WTC11 (cell line): Measurements from ENCODE around the gene GRM4. TPM values are rescaled to one million over a fixed set of nuclear protein-coding genes. Genes with fewer than 3 reads are reported as not detected.

Experiments
- ATAC-seq: fragments of 200-7000 bp; cut with Tn5 transposase; 2 replicates; pipeline ENCODE4 v1.10.0; 2021; ENCODE audit warnings: mild to moderate bottlenecking, moderate library complexity
- CTCF ChIA-PET: fragments of 300-600 bp; sonication (Branson Sonifier 250); formaldehyde crosslinking; loops from one replicate; lab custom pipeline; 2021; ENCODE audit warnings: antibody characterized with exemption; lab: Charles Lee
- POLR2A ChIA-PET: fragments of 350-600 bp; sonication (Branson Sonifier 250); formaldehyde crosslinking; loops from one replicate; lab custom pipeline; 2021; ENCODE audit warnings: antibody characterized with exemption; lab: Charles Lee
- DNase-seq: peaks from one replicate; pipeline ENCODE4 v3.0.0; 2021; ENCODE audit warnings: low spot score
- H3K27ac Mint-ChIP-seq: 2 replicates; pipeline ENCODE4 v1.8.0; 2021; ENCODE audit warnings: mixed read lengths
- H3K27me3 Mint-ChIP-seq: 2 replicates; pipeline ENCODE4 v1.8.0; 2021; ENCODE audit warnings: low read depth, mild to moderate bottlenecking, moderate library complexity, mixed read lengths
- H3K36me3 Mint-ChIP-seq: 2 replicates; pipeline ENCODE4 v1.8.0; 2021; ENCODE audit warnings: mixed read lengths
- H3K4me1 Mint-ChIP-seq: 2 replicates; pipeline ENCODE4 v1.8.0; 2022; ENCODE audit warnings: mixed read lengths
- H3K4me3 Mint-ChIP-seq: 2 replicates; pipeline ENCODE4 v1.8.0; 2021; ENCODE audit warnings: mild to moderate bottlenecking, moderate library complexity, mixed read lengths
- H3K9me3 Mint-ChIP-seq: 2 replicates; pipeline ENCODE4 v1.8.0; 2021; ENCODE audit warnings: mixed read lengths
- AFF4 ChIP-seq: sonication (generic); formaldehyde crosslinking; IDR thresholded peaks from 2 replicates; pipeline ENCODE4 v1.8.1; 2023; ENCODE audit warnings: mild to moderate bottlenecking, missing genetic modification reagents, borderline replicate concordance
- AR ChIP-seq: fragments of 250-450 bp; sonication (Bioruptor Pico); IDR thresholded peaks from 2 replicates; pipeline ENCODE4 v1.9.0; 2021; ENCODE audit warnings: mild to moderate bottlenecking
- ATF6 ChIP-seq: sonication (generic); formaldehyde crosslinking; IDR thresholded peaks from 2 replicates; pipeline ENCODE4 v1.8.1; 2023; ENCODE audit warnings: mild to moderate bottlenecking, missing genetic modification reagents
- EMX1 ChIP-seq: fragments of 250-450 bp; sonication (Bioruptor Pico); IDR thresholded peaks from 2 replicates; pipeline ENCODE4 v1.8.0; 2021; ENCODE audit warnings: mild to moderate bottlenecking
- ETV6 ChIP-seq: sonication (generic); formaldehyde crosslinking; IDR thresholded peaks from 2 replicates; pipeline ENCODE4 v1.8.1; 2022; ENCODE audit warnings: mild to moderate bottlenecking, missing genetic modification reagents
- JAZF1 ChIP-seq: fragments of 250-450 bp; sonication (Bioruptor Pico); IDR thresholded peaks from 2 replicates; pipeline ENCODE4 v1.9.0; 2021; ENCODE audit warnings: moderate library complexity, mild to moderate bottlenecking, inconsistent platforms
- KAT7 ChIP-seq: sonication (generic); formaldehyde crosslinking; IDR thresholded peaks from 2 replicates; pipeline ENCODE4 v1.8.1; 2023; ENCODE audit warnings: missing genetic modification reagents, mild to moderate bottlenecking, borderline replicate concordance
- MYBL2 ChIP-seq: sonication (generic); formaldehyde crosslinking; IDR thresholded peaks from 2 replicates; pipeline ENCODE4 v1.8.1; 2023; ENCODE audit warnings: mild to moderate bottlenecking, moderate library complexity, missing genetic modification reagents
- PREB ChIP-seq: sonication (generic); formaldehyde crosslinking; IDR thresholded peaks from 2 replicates; pipeline ENCODE4 v1.8.1; 2022; ENCODE audit warnings: mild to moderate bottlenecking, missing genetic modification reagents, moderate library complexity, borderline replicate concordance
- STAT6 ChIP-seq: sonication (generic); formaldehyde crosslinking; conservative IDR thresholded peaks from 2 replicates; pipeline ENCODE4 v1.8.1; 2023; ENCODE audit warnings: mild to moderate bottlenecking, low read depth, missing genetic modification reagents, moderate library complexity
- USF1 ChIP-seq: sonication (generic); formaldehyde crosslinking; IDR thresholded peaks from 2 replicates; pipeline ENCODE4 v1.8.0; 2022; ENCODE audit warnings: mild to moderate bottlenecking, missing genetic modification reagents
- ZNF232 ChIP-seq: sonication (generic); formaldehyde crosslinking; IDR thresholded peaks from 2 replicates; pipeline ENCODE4 v1.8.0; 2022; ENCODE audit warnings: mild to moderate bottlenecking, missing genetic modification reagents
- ZNF317 ChIP-seq: sonication (generic); formaldehyde crosslinking; IDR thresholded peaks from 2 replicates; pipeline ENCODE4 v1.8.1; 2023; ENCODE audit warnings: low read depth, mild to moderate bottlenecking, moderate library complexity, missing genetic modification reagents, borderline replicate concordance
- ZSCAN18 ChIP-seq: fragments of 250-450 bp; sonication (Bioruptor Pico); IDR thresholded peaks from 2 replicates; pipeline ENCODE4 v2.1.2; 2022; ENCODE audit warnings: mild to moderate bottlenecking, moderate library complexity
- total RNA-seq: library from RNA; stranded (reverse); gene quantifications from 3 replicates; pipeline ENCODE4 v1.2.3, GENCODE V29; 2021

The GRM4 gene
- total RNA-seq, 1 experiment from 2014 or later, result 34.5 TPM

- TF ChIP-seq STAT6 (CRISPR knock-in tag) (no peak), ATF6 (CRISPR knock-in tag) (no peak), EMX1 (CRISPR knock-in tag) (no peak), KAT7 (CRISPR knock-in tag) (no peak), ETV6 (no peak), JAZF1 (CRISPR knock-in tag) (no peak), PREB (CRISPR knock-in tag) (no peak)
Measured at GRCh38 chr6:34095136-34095505, 50.8 kb downstream of the GRM4 start (continued).

GRCh38 chr6:34094474-34095135 lies 51.3 kb downstream of the GRM4 start:
- H3K9me3 Mint-ChIP-seq, result no peaks in the 10 kb centered on the region
- H3K4me3 Mint-ChIP-seq, result no peak overlapping the region
- CTCF ChIA-PET, result interaction anchor here (0.6 to 1.4 kb wide), 5 partner anchors 31 to 127 kb away, joined by 3 to 5 read pairs (median 3); no protein-coding TSS in a partner anchor
- H3K36me3 Mint-ChIP-seq, result no peaks in the 10 kb centered on the region
- no peak for ATAC-seq
- H3K27ac Mint-ChIP-seq, result peak overlapping the region; percentile 36
- H3K27me3 Mint-ChIP-seq, result no peaks in the 10 kb centered on the region
- POLR2A ChIA-PET, result interaction anchor here (0.6 kb wide), 1 partner anchor 34 kb away, joined by 4 read pairs; no protein-coding TSS in a partner anchor
- peaks cover 42% of the 10 kb centered on the region for H3K4me1 Mint-ChIP-seq
- no peak for DNase-seq
- TF ChIP-seq AFF4 (CRISPR knock-in tag) (no peak), AR (CRISPR knock-in tag) (no peak), ZNF317 (CRISPR knock-in tag) (no peak), ATF6 (CRISPR knock-in tag) (no peak), ZNF232 (no peak), MYBL2 (CRISPR knock-in tag) (no peak), EMX1 (CRISPR knock-in tag) (no peak), ETV6 (no peak), USF1 (no peak), PREB (CRISPR knock-in tag) (no peak), ZSCAN18 (no peak)
